Measurements from ENCODE around the gene NELFE. TPM values are rescaled to one million over a fixed set of nuclear protein-coding genes. Genes with fewer than 3 reads are reported as not detected.

NELFE gene
- total and polyA plus RNA-seq, 2 of the 13 experiments (the other 11 are each of a cell fraction or from before 2014, with no cell fraction given) = 51.3 to 69.8 TPM

DNA sequence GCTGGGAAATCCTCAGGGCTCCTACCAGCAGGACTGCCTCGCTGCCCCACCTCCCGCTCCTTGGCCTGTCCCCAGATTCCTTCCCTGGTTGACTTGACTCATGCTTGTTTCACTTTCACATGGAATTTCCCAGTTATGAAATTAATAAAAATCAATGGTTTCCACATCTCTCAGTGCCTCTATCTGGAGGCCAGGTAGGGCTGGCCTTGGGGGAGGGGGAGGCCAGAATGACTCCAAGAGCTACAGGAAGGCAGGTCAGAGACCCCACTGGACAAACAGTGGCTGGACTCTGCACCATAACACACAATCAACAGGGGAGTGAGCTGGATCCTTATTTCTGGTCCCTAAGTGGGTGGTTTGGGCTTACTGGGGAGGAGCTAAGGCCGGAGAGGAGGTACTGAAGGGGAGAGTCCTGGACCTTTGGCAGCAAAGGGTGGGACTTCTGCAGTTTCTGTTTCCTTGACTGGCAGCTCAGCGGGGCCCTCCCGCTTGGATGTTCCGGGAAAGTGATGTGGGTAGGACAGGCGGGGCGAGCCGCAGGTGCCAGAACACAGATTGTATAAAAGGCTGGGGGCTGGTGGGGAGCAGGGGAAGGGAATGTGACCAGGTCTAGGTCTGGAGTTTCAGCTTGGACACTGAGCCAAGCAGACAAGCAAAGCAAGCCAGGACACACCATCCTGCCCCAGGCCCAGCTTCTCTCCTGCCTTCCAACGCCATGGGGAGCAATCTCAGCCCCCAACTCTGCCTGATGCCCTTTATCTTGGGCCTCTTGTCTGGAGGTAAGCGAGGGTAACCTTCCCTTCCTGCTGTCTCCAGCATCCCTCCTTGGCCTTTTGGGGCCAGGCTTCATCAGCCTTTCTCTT, 13.0 kb downstream of the NELFE start, which contains the start of gene CFB (continued):
- peak; percentile 62; the same call in 1 of the 2 replicates for TF ChIP-seq ZNF362 (CRISPR knock-in tag; IDR thresholded peaks at IDR 0.05; ENCODE audit: borderline replicate concordance)
- TF ChIP-seq HOXA3 (CRISPR knock-in tag; IDR thresholded peaks at IDR 0.05) = peak; percentile 90
- no peak for TF ChIP-seq SUZ12 (IDR thresholded peaks at IDR 0.05; ENCODE audit: low read depth, low read length)
- TF ChIP-seq KIAA2018 (CRISPR knock-in tag; IDR thresholded peaks at IDR 0.05; ENCODE audit: borderline replicate concordance) = peak; percentile 79; the same call in 1 of the 2 replicates
- no peak for TF ChIP-seq ZNF138 (CRISPR knock-in tag; IDR thresholded peaks at IDR 0.05; ENCODE audit: low read depth)
- peak; percentile 46; the same call in 1 of the 2 replicates for TF ChIP-seq KLF12 (CRISPR knock-in tag; IDR thresholded peaks at IDR 0.05; ENCODE audit: borderline replicate concordance)
- TF ChIP-seq, protein P1, sequence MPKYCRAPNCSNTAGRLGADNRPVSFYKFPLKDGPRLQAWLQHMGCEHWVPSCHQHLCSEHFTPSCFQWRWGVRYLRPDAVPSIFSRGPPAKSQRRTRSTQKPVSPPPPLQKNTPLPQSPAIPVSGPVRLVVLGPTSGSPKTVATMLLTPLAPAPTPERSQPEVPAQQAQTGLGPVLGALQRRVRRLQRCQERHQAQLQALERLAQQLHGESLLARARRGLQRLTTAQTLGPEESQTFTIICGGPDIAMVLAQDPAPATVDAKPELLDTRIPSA (CRISPR knock-in tag; IDR thresholded peaks at IDR 0.05; ENCODE audit: borderline replicate concordance) = no peak
- peak; percentile 67; the same call in 1 of the 2 replicates for TF ChIP-seq MIER2 (CRISPR knock-in tag; IDR thresholded peaks at IDR 0.05)
- TF ChIP-seq ASH2L (IDR thresholded peaks at IDR 0.05; ENCODE audit: insufficient read length, low read depth, low read length) = peak; percentile 95
- TF ChIP-seq ZKSCAN8 (CRISPR knock-in tag; IDR thresholded peaks at IDR 0.05; ENCODE audit: borderline replicate concordance) = peak; percentile 93
- TF ChIP-seq ZNF143 (CRISPR knock-in tag; IDR thresholded peaks at IDR 0.05) = peak; percentile 36; the same call in 1 of the 2 replicates
- no peak for TF ChIP-seq SP1 (IDR thresholded peaks at IDR 0.05)
- TF ChIP-seq SP1 (CRISPR knock-in tag; IDR thresholded peaks at IDR 0.05) = peak; percentile 60
- TF ChIP-seq, protein P2, sequence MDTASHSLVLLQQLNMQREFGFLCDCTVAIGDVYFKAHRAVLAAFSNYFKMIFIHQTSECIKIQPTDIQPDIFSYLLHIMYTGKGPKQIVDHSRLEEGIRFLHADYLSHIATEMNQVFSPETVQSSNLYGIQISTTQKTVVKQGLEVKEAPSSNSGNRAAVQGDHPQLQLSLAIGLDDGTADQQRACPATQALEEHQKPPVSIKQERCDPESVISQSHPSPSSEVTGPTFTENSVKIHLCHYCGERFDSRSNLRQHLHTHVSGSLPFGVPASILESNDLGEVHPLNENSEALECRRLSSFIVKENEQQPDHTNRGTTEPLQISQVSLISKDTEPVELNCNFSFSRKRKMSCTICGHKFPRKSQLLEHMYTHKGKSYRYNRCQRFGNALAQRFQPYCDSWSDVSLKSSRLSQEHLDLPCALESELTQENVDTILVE (CRISPR knock-in tag; IDR thresholded peaks at IDR 0.05) = peak; percentile 88
- TF ChIP-seq SRF (IDR thresholded peaks at IDR 0.05; ENCODE audit: low read depth, low read length) = no peak
- TF ChIP-seq, protein P3, sequence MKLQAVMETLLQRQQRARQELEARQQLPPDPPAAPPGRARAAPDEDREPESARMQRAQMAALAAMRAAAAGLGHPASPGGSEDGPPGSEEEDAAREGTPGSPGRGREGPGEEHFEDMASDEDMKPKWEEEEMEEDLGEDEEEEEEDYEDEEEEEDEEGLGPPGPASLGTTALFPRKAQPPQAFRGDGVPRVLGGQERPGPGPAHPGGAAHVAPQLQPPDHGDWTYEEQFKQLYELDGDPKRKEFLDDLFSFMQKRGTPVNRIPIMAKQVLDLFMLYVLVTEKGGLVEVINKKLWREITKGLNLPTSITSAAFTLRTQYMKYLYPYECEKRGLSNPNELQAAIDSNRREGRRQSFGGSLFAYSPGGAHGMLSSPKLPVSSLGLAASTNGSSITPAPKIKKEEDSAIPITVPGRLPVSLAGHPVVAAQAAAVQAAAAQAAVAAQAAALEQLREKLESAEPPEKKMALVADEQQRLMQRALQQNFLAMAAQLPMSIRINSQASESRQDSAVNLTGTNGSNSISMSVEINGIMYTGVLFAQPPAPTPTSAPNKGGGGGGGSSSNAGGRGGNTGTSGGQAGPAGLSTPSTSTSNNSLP (IDR thresholded peaks at IDR 0.05; ENCODE audit: low read depth, low read length) = peak; percentile 100
